ENCODE data around the gene FAM236B.
"Not testable (repeated sequence)": the region's sequence is repeated elsewhere in the genome, so short reads cannot be mapped to it uniquely, and the experiment has no call there.

FAM236B gene

GRCh38 chrX:72782560-72782959 lies at the start of gene FAM236B:
FAM236B (minus strand) TSS chrX:72782660; CDS start chrX:72782560, 100 bp downstream.
- not testable (repeated sequence) for H3K27me3 ChIP-seq (ENCODE audit: control insufficient read depth, low read length); H3K4me1 ChIP-seq (ENCODE audit: control insufficient read depth, low read length); H3K27ac ChIP-seq (ENCODE audit: low read depth, low read length); H4K20me1 ChIP-seq (ENCODE audit: control insufficient read depth, insufficient read depth, low read depth, low read length); H3K9me3 ChIP-seq (ENCODE audit: control insufficient read depth, insufficient read depth, low read length); H3K9me2 ChIP-seq (replicated peaks; ENCODE audit: control insufficient read depth, low read length); H3K79me2 ChIP-seq (ENCODE audit: control insufficient read depth, low read length); H3K4me3 ChIP-seq (ENCODE audit: low read length); H3K36me3 ChIP-seq (ENCODE audit: control insufficient read depth, low read length); H3F3A ChIP-seq (ENCODE audit: control insufficient read depth, insufficient read depth); H3K4me2 ChIP-seq (ENCODE audit: low read length)

- not testable (repeated sequence) for H3K79me2 ChIP-seq (ENCODE audit: control insufficient read depth, low read length); H3K27me3 ChIP-seq (ENCODE audit: control insufficient read depth, low read length); H3K27ac ChIP-seq (ENCODE audit: low read depth, low read length); H3K36me3 ChIP-seq (ENCODE audit: control insufficient read depth, low read length); H4K20me1 ChIP-seq (ENCODE audit: control insufficient read depth, insufficient read depth, low read depth, low read length); H3K4me3 ChIP-seq (ENCODE audit: low read length); H3K9me2 ChIP-seq (replicated peaks; ENCODE audit: control insufficient read depth, low read length); H3K9me3 ChIP-seq (ENCODE audit: control insufficient read depth, insufficient read depth, low read length); H3K4me1 ChIP-seq (ENCODE audit: control insufficient read depth, low read length); H3F3A ChIP-seq (ENCODE audit: control insufficient read depth, insufficient read depth); H3K4me2 ChIP-seq (ENCODE audit: low read length)
These were observed 48.2 kb upstream of the FAM236B start for GRCh38 chrX:72830701-72831100.

GRCh38 chrX:72808110-72808509 lies 25.6 kb upstream of the FAM236B start, which contains the start of gene FAM236D:
FAM236D (minus strand) TSS chrX:72808210; CDS start chrX:72808110, 100 bp downstream.
- not testable (repeated sequence) for H3K79me2 ChIP-seq (ENCODE audit: control insufficient read depth, low read length); H3K27ac ChIP-seq (ENCODE audit: low read depth, low read length); H3K9me3 ChIP-seq (ENCODE audit: control insufficient read depth, insufficient read depth, low read length); H3K27me3 ChIP-seq (ENCODE audit: control insufficient read depth, low read length); H4K20me1 ChIP-seq (ENCODE audit: control insufficient read depth, insufficient read depth, low read depth, low read length); H3F3A ChIP-seq (ENCODE audit: control insufficient read depth, insufficient read depth); H3K4me1 ChIP-seq (ENCODE audit: control insufficient read depth, low read length); H3K4me2 ChIP-seq (ENCODE audit: low read length); H3K36me3 ChIP-seq (ENCODE audit: control insufficient read depth, low read length); H3K4me3 ChIP-seq (ENCODE audit: low read length); H3K9me2 ChIP-seq (replicated peaks; ENCODE audit: control insufficient read depth, low read length)

GRCh38 chrX:72790390-72790789 lies 7.9 kb upstream of the FAM236B start:
- not testable (repeated sequence) for H3K4me3 ChIP-seq (ENCODE audit: low read length); H3K9me2 ChIP-seq (replicated peaks; ENCODE audit: control insufficient read depth, low read length); H3F3A ChIP-seq (ENCODE audit: control insufficient read depth, insufficient read depth); H3K27me3 ChIP-seq (ENCODE audit: control insufficient read depth, low read length); H3K36me3 ChIP-seq (ENCODE audit: control insufficient read depth, low read length); H4K20me1 ChIP-seq (ENCODE audit: control insufficient read depth, insufficient read depth, low read depth, low read length); H3K9me3 ChIP-seq (ENCODE audit: control insufficient read depth, insufficient read depth, low read length); H3K79me2 ChIP-seq (ENCODE audit: control insufficient read depth, low read length); H3K27ac ChIP-seq (ENCODE audit: low read depth, low read length); H3K4me1 ChIP-seq (ENCODE audit: control insufficient read depth, low read length); H3K4me2 ChIP-seq (ENCODE audit: low read length)

- not testable (repeated sequence) for H4K20me1 ChIP-seq (ENCODE audit: control insufficient read depth, insufficient read depth, low read depth, low read length); H3K27me3 ChIP-seq (ENCODE audit: control insufficient read depth, low read length); H3K9me3 ChIP-seq (ENCODE audit: control insufficient read depth, insufficient read depth, low read length); H3F3A ChIP-seq (ENCODE audit: control insufficient read depth, insufficient read depth); H3K4me2 ChIP-seq (ENCODE audit: low read length); H3K79me2 ChIP-seq (ENCODE audit: control insufficient read depth, low read length); H3K36me3 ChIP-seq (ENCODE audit: control insufficient read depth, low read length); H3K27ac ChIP-seq (ENCODE audit: low read depth, low read length); H3K9me2 ChIP-seq (replicated peaks; ENCODE audit: control insufficient read depth, low read length); H3K4me1 ChIP-seq (ENCODE audit: control insufficient read depth, low read length); H3K4me3 ChIP-seq (ENCODE audit: low read length)
These were observed 5.7 kb upstream of the FAM236B start for GRCh38 chrX:72788142-72788541.

GRCh38 chrX:72783964-72784363 lies 1.5 kb upstream of the FAM236B start:
- H3K4me3 ChIP-seq (ENCODE audit: low read length); H3K79me2 ChIP-seq (ENCODE audit: control insufficient read depth, low read length); H3K9me3 ChIP-seq (ENCODE audit: control insufficient read depth, insufficient read depth, low read length); H3K27me3 ChIP-seq (ENCODE audit: control insufficient read depth, low read length); H3K4me1 ChIP-seq (ENCODE audit: control insufficient read depth, low read length); H3K4me2 ChIP-seq (ENCODE audit: low read length); H3K36me3 ChIP-seq (ENCODE audit: control insufficient read depth, low read length); H3K27ac ChIP-seq (ENCODE audit: low read depth, low read length); H3F3A ChIP-seq (ENCODE audit: control insufficient read depth, insufficient read depth); H3K9me2 ChIP-seq (replicated peaks; ENCODE audit: control insufficient read depth, low read length); H4K20me1 ChIP-seq (ENCODE audit: control insufficient read depth, insufficient read depth, low read depth, low read length): not testable (repeated sequence)

- H3F3A ChIP-seq (ENCODE audit: control insufficient read depth, insufficient read depth); H3K9me2 ChIP-seq (replicated peaks; ENCODE audit: control insufficient read depth, low read length); H3K36me3 ChIP-seq (ENCODE audit: control insufficient read depth, low read length); H3K79me2 ChIP-seq (ENCODE audit: control insufficient read depth, low read length); H4K20me1 ChIP-seq (ENCODE audit: control insufficient read depth, insufficient read depth, low read depth, low read length); H3K4me3 ChIP-seq (ENCODE audit: low read length); H3K27me3 ChIP-seq (ENCODE audit: control insufficient read depth, low read length); H3K4me2 ChIP-seq (ENCODE audit: low read length); H3K9me3 ChIP-seq (ENCODE audit: control insufficient read depth, insufficient read depth, low read length); H3K27ac ChIP-seq (ENCODE audit: low read depth, low read length); H3K4me1 ChIP-seq (ENCODE audit: control insufficient read depth, low read length): not testable (repeated sequence)
These were observed 991 bp upstream of the FAM236B start for GRCh38 chrX:72783365-72783936.

GRCh38 chrX:72778146-72778545 lies 4.3 kb downstream of the FAM236B start:
- not testable (repeated sequence) for H3K27me3 ChIP-seq (ENCODE audit: control insufficient read depth, low read length)

More at GRCh38 chrX:72778146-72778545, 4.3 kb downstream of the FAM236B start:
- H3K4me1 ChIP-seq (ENCODE audit: control insufficient read depth, low read length); H3K79me2 ChIP-seq (ENCODE audit: control insufficient read depth, low read length); H3K4me2 ChIP-seq (ENCODE audit: low read length); H3F3A ChIP-seq (ENCODE audit: control insufficient read depth, insufficient read depth); H3K9me3 ChIP-seq (ENCODE audit: control insufficient read depth, insufficient read depth, low read length); H4K20me1 ChIP-seq (ENCODE audit: control insufficient read depth, insufficient read depth, low read depth, low read length); H3K36me3 ChIP-seq (ENCODE audit: control insufficient read depth, low read length); H3K27ac ChIP-seq (ENCODE audit: low read depth, low read length); H3K9me2 ChIP-seq (replicated peaks; ENCODE audit: control insufficient read depth, low read length); H3K4me3 ChIP-seq (ENCODE audit: low read length): not testable (repeated sequence)
